ENCODE measurements around the gene HEATR5B. TPM values are rescaled to one million over a fixed set of nuclear protein-coding genes. Genes with fewer than 3 reads are reported as not detected.
A peak's percentile ranks its signal among the peaks of the same experiment; 100 is the strongest.
"Not testable (repeated sequence)": the region's sequence is repeated elsewhere in the genome, so short reads cannot be mapped to it uniquely, and the experiment has no call there.

HEATR5B gene
- total RNA-seq, 3 donors from 2014 or later: 18.1 to 25.5 (median 22.1) TPM

DNA sequence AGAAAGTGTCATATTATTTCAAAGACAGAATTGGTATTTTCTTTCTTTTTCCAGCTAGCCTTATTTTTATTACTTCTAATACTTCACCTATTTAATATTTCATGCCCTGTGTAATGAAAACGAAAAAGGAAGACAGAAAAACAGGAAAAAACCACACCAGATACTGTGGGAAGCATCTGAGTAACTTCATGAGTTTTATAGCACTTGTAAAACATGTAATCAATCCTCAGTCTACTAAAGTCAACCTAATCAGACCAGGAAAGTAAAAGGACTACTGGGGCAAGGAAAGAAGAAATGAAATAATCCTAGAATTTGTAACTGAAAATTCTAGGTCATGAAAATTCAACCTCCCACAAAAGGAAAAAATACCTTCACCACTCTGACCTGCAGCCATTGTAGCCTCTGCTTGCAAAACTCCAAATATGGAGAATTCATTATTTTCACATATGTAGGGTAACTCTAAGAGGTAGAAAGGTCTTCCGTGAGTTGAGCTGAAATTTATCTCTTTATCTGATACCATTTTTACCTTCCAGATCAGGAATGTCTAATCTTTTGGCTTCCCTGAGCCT lies 83.1 kb downstream of the HEATR5B start:
- TF ChIP-seq, protein P1, sequence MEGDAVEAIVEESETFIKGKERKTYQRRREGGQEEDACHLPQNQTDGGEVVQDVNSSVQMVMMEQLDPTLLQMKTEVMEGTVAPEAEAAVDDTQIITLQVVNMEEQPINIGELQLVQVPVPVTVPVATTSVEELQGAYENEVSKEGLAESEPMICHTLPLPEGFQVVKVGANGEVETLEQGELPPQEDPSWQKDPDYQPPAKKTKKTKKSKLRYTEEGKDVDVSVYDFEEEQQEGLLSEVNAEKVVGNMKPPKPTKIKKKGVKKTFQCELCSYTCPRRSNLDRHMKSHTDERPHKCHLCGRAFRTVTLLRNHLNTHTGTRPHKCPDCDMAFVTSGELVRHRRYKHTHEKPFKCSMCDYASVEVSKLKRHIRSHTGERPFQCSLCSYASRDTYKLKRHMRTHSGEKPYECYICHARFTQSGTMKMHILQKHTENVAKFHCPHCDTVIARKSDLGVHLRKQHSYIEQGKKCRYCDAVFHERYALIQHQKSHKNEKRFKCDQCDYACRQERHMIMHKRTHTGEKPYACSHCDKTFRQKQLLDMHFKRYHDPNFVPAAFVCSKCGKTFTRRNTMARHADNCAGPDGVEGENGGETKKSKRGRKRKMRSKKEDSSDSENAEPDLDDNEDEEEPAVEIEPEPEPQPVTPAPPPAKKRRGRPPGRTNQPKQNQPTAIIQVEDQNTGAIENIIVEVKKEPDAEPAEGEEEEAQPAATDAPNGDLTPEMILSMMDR (IDR thresholded peaks at IDR 0.05): no peak
- no peak for DNase-seq
- Histone ChIP-seq H3K4me3 (no peak overlapping the region), H3K9me3 (no peaks in the 10 kb centered on the region), H3K36me3 (ENCODE audit: low read depth) (peaks cover 10% of the 10 kb centered on the region), H3K4me1 (ENCODE audit: low read depth) (peaks cover 11% of the 10 kb centered on the region)
- intact Hi-C loops (cut with DNase I, micrococcal nuclease): no loop called here
- peak; percentile 81 for ATAC-seq

DNA sequence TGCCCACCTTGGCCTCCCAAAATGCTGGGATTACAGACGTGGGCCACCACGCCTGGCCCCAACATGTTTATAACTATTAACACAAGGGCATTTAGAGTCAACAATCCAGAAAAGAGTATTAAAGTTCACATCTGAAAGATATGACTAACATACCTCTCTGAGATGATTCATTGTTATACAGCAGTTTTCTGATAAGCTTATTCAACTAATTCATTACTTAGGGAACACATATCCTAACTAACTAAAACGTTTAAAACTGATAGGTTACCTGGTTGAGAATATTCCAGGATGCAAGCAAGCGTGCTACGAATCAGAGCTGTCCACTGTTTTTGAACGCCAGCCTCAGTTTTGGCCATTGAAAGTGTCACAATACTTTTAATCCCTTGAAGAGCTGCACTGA lies 83.9 kb downstream of the HEATR5B start:
- intact Hi-C loops (cut with DNase I, micrococcal nuclease): no loop called here
- H3K4me1 ChIP-seq (ENCODE audit: low read depth): peaks cover 11% of the 10 kb centered on the region
- H3K4me3 ChIP-seq: no peak overlapping the region
- H3K36me3 ChIP-seq (ENCODE audit: low read depth): peaks cover 10% of the 10 kb centered on the region
- no peaks in the 10 kb centered on the region for H3K9me3 ChIP-seq
- TF ChIP-seq, protein P1 (IDR thresholded peaks at IDR 0.05): no peak
- ATAC-seq (peak; percentile 80), DNase-seq (no peak)

DNA sequence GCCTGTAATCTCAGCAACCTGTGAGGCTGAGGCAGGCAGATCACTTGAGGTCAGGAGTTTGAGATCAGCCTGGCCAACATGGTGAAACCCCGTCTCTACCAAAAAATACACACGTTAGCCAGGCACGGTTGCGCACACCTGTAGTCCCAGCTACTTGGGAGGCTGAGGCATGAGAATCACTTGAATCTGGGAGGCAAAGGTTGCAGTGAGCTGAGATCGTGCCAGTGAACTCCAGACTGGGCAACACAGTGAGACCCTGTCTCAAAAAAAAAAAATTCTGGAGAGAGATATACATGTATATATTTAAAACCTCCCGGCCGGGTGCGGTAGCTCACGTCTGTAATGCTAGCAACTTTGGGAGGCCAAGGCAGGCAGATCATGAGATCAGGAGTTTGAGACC lies 84.8 kb downstream of the HEATR5B start:
- H3K4me1 ChIP-seq (ENCODE audit: low read depth): peaks cover 11% of the 10 kb centered on the region
- intact Hi-C loops (cut with DNase I, micrococcal nuclease); H3K36me3 ChIP-seq (ENCODE audit: low read depth); H3K9me3 ChIP-seq; DNase-seq; ATAC-seq; H3K4me3 ChIP-seq: not testable (repeated sequence)

DNA sequence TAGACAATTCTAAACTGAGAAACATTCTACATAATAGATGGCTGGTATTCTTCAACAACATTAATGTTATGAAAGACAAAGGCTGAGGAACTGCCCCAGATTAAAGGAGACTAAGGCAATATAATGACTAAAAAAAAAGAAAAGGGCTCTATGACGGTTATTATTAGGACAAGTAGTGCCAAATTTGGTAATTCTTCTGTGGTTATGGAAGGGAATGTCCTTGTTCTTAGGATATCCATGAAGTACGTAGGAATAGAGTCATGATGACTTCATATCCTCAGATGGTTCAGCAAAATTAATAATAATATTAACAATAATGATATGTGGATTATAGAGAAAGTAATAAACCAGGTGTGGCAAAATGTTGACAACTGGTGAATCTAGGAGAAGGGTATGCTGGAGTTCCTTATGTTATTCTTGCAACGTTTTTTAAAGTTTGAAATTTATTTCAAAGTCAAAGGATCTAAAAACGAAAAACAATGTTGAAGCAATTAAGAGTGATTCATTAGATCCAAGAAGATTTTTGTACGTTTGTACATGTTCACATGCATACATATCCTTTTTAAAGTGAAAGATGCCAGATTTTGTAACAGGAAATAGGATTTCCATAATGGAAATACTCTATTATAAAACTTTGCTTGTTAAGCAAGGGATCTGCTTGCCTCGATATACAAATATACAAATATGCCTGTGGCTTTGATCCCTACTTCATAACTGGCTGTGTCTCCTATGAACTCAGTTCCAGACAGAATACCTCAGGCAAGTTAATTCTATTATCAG lies 90.1 kb downstream of the HEATR5B start:
- H3K36me3 ChIP-seq (ENCODE audit: low read depth): no peaks in the 10 kb centered on the region
- DNase-seq (no peak), ATAC-seq (no peak)
- intact Hi-C loops (cut with DNase I, micrococcal nuclease): no loop called here
- TF ChIP-seq, protein P1 (IDR thresholded peaks at IDR 0.05): no peak
- H3K4me1 ChIP-seq (ENCODE audit: low read depth): no peaks in the 10 kb centered on the region
- no peaks in the 10 kb centered on the region for H3K9me3 ChIP-seq
- no peak overlapping the region for H3K4me3 ChIP-seq

DNA sequence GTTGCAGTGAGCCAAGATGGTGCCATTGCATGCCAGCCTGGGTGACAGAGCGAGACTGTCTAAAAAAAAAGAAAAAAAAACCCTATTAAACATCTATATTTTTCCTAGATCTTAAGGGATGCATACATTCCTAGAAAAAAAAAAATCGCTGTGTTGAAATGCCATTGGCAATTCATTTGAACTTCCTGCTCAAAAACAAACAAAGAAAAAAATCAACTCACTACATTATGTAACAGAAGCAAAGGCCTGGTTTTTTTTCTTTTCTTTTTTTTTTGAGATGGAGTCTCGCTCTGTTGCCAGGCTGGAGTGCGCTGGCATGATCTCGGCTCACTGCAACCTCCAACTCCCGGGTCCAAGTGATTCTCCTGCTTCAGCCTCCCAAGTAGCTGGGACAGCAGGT lies 96.2 kb downstream of the HEATR5B start:
- TF ChIP-seq, protein P1 (IDR thresholded peaks at IDR 0.05): no peak
- H3K4me3 ChIP-seq: no peak overlapping the region
- intact Hi-C loops (cut with DNase I, micrococcal nuclease): no loop called here
- H3K4me1 ChIP-seq (ENCODE audit: low read depth): no peaks in the 10 kb centered on the region
- H3K9me3 ChIP-seq: no peaks in the 10 kb centered on the region
- DNase-seq (no peak), ATAC-seq (peak; percentile 17)
- no peaks in the 10 kb centered on the region for H3K36me3 ChIP-seq (ENCODE audit: low read depth)

DNA sequence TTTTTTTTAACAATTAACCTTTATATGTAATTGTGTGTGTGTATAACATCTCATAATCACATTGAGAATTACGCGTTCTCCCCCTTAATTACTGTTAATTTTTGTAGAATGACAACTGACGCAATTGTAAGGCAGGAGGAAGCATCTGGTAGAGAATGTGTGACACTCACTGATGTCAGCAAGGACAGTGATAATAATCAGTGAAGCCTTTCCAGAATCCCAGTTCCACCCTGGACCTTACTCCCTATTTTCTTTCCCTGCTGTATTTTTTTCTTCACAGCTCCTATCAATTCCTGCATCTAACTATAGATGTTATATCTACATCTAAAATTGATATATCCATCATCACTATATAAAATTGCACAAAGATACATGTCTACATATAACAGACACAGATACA lies 101.7 kb downstream of the HEATR5B start:
- intact Hi-C loops (cut with DNase I, micrococcal nuclease): no loop called here
- TF ChIP-seq, protein P1 (IDR thresholded peaks at IDR 0.05): no peak
- H3K36me3 ChIP-seq (ENCODE audit: low read depth): no peaks in the 10 kb centered on the region
- peaks cover 7% of the 10 kb centered on the region for H3K4me1 ChIP-seq (ENCODE audit: low read depth)
- DNase-seq (no peak), ATAC-seq (peak; percentile 80)
- H3K4me3 ChIP-seq: no peak overlapping the region
- H3K9me3 ChIP-seq: no peaks in the 10 kb centered on the region

Measured in mucosa of descending colon (tissue), 3 donors.